ENCODE measurements around the gene MYO1D.
"Not testable (repeated sequence)": the region's sequence is repeated elsewhere in the genome, so short reads cannot be mapped to it uniquely, and the experiment has no call there.

Gene MYO1D

DNA sequence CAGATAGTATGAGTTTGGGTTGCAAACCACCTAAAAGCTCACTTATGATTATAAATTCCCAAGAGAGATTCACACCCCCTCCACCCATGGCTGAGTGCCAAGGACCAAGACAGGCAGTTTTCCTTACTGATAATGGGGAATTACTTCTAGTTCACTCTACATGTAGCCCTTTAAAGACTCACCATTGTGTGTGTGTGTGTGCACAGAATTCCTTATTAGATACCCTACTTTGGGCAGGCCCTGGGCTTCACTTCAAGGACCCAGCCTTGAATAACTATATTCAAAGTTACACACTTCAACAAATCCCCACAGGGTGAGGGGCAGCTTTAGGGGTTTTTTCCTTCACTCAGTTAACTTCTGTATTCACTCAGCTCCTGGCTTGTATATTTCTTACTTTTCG is 143.5 kb downstream of the MYO1D start:
- no peak for DNase-seq (ENCODE audit: low read depth in 4 of 4, low spot score in 1 of 4)

DNA sequence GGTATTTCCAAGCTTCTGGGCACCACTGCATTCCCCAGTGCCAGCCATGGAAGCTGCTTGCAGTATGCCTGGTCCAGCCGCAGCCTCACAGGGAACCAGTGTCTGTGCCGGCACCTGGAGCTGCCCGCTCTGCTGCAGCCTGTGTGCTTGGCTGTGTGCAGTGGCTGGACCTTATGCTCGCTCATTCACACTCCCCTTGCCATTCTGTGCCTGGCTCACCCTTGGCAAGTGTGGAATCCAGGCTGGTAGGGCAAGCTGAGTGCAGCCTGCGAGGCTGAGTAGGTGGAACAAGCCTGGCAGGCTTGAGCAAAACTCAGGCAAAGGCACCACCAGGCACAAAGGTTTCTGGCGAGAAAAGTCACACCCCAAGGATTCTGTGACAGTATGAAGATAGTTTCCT is 144.0 kb downstream of the MYO1D start:
- DNase-seq (ENCODE audit: low read depth in 4 of 4, low spot score in 1 of 4), result no peak

DNA sequence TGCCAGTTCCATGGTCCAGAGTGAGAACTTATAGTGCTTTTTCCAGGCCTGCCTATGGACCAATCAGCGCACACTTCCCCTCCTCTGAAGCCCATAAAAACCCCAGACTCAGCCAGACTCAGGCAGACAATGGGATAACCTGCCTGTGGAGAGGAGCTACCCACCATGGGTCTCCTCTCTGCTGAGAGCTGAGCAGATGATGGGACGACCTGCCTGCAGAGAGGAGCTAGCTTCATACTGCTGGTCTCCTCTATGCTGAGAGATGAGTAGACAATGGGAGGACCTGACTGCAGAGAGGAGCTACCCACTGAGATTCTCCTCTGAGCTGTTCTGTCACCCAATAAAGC is 144.7 kb downstream of the MYO1D start:
- DNase-seq (ENCODE audit: low read depth in 4 of 4, low spot score in 1 of 4), result no peak

DNA sequence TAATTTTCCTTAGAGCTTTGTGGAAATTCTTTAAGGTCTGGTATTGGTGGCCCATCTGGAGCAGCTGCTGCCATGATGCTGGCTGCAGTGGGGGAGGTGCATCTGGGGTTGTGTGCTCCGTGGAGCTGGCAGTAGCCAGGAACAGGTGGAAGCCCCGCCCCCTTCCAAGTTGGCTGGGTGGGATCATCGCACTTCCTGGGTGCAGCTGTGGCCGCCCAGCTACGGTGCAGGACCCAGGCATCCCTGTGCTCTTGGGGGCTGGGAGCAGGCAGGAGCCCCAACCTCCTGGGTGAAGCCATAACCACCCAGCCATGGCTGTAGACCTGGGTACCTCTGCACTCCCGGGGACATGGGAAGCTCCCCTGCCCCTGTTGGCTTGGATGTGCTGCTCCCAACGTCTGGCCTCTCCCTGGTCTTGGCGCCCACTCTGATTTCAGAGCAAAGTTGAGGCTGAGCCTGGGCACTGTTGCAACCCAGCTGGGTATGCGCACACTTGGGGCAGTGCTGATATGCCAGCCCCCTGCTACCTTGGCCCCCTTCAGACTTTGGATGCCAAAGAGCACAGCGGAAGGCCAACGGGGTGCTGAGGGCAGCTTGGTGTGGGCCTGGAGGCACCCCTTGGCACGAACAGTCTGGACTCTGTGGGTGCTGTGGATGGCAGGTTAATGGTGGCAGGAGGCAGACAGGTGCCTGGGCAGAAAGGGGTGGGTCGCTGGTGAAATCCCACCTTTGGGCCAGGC is 145.2 kb downstream of the MYO1D start:
- DNase-seq (ENCODE audit: low read depth in 4 of 4, low spot score in 1 of 4), result no peak

DNA sequence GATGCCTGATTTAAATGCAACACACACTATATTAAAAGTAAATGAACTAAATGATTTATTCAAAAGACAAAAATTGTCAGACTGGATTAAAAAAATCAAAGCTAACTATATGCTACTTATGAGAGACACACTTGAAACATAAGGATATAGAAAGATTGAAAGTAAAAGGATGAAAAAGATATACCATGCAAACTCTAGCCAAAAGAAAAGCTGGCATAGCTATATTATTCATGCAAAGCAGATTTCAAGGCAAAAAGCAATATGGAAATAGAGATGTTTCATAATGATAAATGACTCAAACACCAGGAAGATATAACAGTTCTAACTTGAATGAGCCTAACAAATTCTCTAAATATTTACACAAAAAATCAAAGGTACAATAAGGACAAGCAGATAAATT is 149.2 kb downstream of the MYO1D start:
- DNase-seq (ENCODE audit: low read depth in 4 of 4, low spot score in 1 of 4), result no peak

DNA sequence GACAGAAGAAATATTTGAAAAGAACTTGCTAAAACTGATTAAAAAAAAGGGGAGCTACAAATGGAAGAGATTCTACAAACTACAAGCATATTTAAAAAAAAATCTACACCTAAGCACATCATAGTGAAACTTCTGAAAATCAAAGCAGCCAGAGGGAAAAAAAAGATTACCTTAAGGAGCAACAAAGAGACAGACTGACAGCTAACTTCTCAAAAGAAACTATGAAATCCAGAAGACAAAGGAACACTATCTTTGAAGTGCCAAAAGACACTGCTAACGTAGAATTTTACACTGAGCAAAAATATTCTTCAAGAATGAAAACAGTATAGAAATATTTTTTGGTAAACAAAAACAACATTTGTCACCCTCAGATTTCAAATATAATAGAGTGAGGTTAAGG is 151.2 kb downstream of the MYO1D start:
- no peak for DNase-seq (ENCODE audit: low read depth in 4 of 4, low spot score in 1 of 4)

DNA sequence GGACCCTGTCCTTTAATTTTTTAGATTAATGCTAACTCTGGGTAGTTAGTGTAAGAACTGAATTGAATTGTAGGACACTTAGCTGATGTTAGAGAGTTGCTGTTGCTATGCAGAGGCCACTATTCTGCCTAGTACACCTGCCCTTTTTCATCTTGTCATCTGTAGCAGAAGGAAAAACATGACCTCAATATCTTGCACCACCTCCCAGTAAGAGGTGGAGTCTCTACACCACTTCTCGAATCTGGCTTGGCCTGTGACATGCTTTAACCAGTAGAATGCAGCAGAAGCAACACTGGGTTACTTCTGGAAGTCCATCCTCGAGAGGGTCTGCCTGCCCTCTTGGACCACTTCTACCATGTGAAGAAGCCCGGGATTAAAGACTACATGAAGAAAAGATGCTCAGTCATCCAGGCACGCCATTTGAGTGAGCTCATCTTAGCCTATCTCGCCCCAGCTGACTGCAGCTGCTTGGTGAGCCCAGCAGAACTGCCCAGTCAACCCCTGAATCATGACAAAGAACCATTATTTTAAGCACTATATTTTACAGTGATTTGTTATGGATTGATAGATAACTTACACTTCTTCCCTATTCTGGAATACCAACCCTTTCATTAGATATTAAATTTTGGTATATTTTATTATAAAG is 153.5 kb downstream of the MYO1D start:
- DNase-seq (ENCODE audit: low read depth in 4 of 4, low spot score in 1 of 4), result no peak

DNA sequence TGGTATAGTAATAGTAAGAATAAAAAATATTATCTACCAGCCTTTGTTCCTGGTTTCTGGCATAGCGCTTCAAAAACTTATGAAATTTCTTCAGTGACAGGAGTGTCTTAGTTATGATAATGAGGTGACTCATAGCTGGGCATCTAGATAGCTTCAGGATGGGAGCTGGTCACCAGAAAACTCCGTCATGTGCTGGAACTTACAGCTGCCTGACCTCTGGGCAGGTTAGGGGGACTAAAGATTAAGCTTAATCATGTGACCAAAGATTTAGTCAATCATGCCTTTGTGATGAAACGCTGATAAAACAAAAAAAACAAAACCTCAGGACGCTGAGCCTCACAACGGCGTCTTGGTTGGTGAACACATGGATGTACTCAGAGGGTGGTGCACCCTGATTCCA is 154.2 kb downstream of the MYO1D start:
- DNase-seq (ENCODE audit: low read depth in 4 of 4, low spot score in 1 of 4), result no peak

DNA sequence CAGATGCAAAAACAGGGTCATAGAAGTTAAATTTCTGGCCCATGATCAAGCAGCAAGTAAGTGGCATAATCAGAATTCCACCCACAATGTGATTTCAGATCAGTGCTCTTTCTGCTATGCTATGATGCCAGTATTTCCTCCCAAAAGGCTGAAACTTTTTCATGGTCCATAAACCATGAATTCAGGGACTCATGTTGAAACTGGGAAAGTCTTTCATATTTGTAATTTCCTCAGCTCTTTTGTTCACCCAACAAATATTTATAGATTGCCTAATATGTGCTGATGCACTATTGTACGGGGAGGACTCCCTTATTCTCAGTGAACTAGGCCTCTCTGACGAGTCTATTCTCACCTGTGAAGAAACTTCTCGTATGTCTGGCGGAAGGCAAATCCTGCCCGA is 156.3 kb downstream of the MYO1D start:
- DNase-seq (ENCODE audit: low read depth in 4 of 4, low spot score in 1 of 4), result no peak

DNA sequence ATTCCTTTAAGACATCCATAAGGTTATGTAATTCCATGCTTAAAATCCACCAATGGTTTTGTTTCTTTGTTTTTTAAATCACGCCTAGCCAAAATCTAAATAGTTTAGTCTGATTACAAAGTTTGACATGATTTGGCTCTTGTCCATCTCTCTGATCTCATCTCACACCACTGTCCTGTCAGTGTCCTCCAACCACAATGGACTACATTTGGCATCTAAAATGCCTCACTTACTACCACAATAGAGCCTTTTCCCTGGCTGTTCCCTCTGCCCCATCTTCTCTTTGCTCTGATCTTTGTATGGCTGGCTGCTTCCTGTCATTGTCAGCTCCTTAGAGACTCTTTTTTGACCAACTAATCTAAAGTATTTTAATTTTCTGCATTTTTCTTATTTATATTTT is 157.2 kb downstream of the MYO1D start:
- no peak for DNase-seq (ENCODE audit: low read depth in 4 of 4, low spot score in 1 of 4)

DNA sequence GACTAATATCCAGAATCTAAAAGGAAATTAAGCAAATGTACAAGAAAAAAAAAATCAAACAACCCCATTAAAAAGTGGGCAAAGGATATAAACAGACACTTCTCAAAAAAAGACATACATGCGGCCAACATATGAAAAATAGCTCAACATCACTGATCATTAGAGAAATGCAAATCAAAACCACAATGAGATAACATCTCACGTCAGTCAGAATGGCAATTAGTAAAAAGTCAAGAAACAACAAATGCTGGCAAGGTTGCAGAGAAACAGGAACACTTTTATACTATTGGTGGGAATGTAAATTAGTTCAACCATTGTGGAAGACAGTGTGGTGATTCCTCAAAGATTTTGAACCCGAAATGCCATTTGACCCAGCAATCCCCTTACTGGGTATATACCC is 162.0 kb downstream of the MYO1D start:
- DNase-seq (ENCODE audit: low read depth in 4 of 4, low spot score in 1 of 4), result not testable (repeated sequence)

DNA sequence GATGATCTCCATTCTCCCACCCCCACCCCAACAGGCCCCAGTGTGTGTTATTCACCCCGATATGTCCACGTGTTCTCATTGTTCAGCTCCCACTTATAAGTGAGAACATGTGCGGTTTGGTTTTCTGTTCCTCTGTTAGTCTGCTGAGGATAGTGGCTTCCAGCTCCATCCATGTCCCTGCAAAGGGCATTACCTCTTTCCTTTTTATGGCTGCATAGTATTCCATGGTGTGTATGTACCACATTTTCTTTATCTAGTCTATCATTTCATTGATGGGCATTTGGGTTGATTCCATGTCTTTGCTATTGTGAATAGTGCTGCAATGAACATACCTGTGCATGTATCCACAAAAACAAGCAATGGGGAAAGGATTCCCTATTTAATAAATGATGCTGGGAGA is 162.7 kb downstream of the MYO1D start:
- DNase-seq (ENCODE audit: low read depth in 4 of 4, low spot score in 1 of 4), result not testable (repeated sequence)

DNA sequence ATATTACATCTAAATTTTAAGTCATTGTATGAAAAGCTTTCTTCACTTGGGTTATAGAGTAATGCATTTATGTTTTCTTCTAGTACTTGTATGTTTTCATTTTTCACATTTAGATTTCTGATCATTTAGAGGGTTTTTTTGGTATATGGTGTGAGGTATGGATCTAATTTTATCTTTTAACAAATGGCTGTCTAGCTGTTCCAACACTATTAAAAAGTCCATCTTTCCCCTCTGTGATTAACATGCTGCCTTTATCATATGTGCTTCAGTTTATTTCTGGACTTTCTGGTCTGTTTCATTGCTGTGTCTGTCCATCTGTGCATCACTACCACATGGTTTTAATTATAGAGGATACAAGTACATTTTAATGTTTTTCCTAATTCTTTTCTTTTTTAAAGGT is 163.8 kb downstream of the MYO1D start:
- DNase-seq (ENCODE audit: low read depth in 4 of 4, low spot score in 1 of 4), result no peak

DNA sequence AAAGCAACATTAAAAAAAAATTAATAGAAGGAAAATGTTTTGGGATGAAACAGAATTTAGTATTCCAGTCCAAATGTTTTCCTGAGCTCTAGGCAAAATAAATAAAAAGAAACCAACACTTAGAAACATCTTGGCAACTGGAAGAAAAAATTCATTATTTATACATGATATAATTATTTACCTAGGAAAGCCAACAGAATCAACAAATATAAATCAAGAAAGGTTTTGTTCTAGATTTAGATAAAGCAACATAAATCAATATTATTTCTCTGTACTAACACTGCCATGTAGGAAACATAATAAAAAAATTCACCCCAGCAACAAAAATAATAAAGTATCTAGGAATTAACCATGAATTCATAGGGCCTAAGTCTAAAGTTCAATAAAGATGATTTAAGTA is 167.4 kb downstream of the MYO1D start:
- DNase-seq (ENCODE audit: low read depth in 4 of 4, low spot score in 1 of 4), result no peak

DNA sequence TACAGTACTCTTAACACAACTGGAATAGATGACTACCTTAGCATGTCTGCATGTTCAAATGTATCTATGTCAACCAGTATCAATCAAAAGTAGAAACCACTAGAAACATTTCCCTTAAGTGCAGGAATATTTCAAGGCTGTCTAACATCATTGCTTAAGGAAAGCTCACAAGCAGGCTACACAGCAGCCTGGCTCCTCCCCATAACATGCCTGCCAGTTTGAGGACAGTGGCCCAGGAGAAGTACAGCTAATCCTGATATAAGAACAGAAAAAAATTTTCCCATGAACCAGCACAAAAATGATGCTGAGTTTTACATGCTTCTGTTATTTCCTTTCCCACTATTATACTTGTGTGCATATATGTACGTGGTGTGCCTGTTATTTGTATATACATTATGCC is 175.1 kb downstream of the MYO1D start:
- DNase-seq (ENCODE audit: low read depth in 4 of 4, low spot score in 1 of 4), result no peak

DNA sequence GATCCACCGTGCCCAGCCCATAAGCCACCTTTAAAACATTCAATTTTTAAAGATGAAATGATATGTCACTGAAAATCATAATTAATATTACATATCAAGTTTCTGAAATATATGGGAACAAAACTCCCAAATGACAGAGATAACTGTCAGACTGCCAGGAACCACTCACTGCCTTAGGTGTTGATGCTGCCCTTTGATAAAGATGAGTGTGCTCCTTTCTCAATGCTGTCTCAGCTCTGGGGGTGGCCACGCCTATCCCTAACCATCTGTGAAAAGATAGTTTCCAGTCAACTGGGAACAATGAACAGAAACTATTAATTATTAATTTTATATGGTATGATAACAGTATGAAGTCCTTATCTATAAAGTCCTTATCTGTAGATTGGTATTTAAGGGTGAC is 177.7 kb downstream of the MYO1D start:
- no peak for DNase-seq (ENCODE audit: low read depth in 4 of 4, low spot score in 1 of 4)

DNA sequence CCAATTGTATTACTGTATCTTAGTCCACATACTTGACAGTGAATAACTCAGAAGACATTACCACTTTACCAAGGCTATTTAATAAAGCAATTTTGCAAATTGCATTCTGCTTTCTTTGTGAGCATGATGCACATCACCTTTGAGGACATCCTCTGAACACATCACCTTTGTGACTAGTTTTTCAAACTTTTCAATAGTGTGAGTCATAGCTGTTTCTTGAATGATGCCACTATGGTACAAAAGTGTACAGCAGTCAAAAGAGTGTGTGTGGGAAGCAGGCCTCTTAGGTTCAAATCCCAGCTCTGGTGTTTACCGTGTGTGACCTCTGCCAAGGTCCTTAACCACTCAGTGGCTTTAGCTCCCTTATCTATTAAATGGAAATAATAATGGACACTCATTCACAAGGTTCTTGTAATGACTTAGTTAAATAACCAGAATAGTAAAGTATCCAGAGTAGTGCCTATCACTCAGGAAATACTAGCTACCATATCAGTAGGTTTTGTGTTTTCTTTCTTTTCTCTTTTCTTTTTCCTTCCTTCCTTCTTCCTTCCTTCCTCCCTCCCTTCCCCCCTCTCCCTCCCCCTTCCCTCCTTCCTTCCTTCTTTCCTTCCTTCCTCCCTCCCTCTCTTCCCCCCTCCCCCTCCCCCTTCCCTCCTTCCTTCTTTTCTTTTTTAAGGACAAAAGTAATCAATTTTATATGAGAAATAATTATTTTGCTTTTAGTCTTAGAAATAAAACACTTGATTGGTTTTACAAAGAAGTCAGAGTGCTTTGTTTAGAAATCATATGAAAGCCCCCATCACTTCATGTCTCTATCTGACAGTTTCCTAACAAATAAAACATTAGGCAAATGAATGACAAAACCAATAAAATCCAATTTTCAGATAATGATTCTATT is 178.9 kb downstream of the MYO1D start:
- DNase-seq (ENCODE audit: low read depth in 4 of 4, low spot score in 1 of 4), result no peak

DNA sequence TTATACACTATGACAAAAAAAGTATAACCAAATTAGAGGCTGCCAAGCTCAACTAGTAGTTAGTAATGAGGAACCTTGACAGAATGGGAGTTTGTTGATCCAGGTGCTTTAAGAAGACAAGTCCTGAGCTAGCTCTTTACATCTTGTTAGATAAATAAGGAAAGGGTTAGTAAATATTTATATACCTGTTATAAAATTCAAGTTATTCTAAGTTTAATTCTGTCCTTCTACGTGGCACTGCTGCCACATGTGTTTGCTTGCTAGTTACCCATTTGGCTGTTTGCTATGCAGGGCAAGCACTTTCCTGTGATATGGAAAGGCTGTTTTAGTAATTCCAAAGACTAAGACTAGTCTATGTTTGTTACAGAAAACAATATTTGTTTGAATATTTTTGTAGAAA is 180.5 kb downstream of the MYO1D start:
- DNase-seq (ENCODE audit: low read depth in 4 of 4, low spot score in 1 of 4), result no peak

DNA sequence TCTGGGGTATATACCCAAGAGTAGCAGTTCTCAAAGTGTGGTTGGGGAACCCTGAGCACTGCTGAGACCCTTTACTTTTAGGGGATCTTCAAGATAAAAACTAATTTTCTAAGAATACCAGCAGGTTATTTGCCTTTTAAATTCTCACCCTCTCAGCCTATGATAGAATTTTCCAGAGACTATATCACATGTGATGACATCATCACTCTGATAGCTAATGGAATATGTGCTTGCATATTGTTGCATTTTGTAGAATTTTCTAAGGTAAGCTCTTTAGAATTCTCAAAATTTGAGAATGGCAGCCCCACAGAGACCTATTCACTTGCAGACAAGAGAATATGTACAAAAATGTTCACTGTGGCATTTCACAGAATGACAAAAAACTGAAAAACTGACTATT is 181.1 kb downstream of the MYO1D start:
- DNase-seq (ENCODE audit: low read depth in 4 of 4, low spot score in 1 of 4), result no peak

DNA sequence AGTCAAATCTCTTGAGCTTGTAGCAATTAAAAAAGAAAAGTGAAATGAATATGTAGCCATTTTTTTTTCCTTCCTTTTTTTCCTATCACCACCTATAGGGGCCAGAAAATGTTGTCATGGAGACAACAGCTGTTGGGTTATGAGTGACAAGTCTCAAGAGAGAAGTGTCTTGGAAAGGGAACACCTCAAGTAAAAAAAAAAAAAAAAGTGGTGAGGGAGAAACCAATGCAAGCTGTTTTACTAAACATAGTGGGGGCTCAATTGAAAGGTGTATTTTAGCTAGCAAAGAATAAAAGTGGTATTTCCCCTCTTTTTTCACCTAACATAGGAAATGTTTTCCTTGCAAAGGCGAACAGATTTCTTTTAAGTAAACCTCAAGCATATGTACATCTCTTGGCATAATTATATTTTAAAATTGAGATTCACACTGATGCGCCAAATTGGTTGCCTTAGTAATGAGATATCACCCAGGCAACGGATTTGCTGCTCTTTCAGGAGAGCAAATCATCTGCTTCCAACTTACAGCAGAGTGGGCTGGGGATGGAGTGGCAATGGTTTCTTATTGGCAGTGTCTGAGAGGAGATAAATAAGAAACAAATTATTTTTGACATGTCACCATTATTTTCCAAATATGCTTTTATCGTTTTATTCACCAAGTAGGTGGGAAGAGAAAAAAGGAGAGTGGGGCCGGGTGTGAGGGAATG is 183.6 kb downstream of the MYO1D start:
- DNase-seq (ENCODE audit: low read depth in 4 of 4, low spot score in 1 of 4), result no peak

DNA sequence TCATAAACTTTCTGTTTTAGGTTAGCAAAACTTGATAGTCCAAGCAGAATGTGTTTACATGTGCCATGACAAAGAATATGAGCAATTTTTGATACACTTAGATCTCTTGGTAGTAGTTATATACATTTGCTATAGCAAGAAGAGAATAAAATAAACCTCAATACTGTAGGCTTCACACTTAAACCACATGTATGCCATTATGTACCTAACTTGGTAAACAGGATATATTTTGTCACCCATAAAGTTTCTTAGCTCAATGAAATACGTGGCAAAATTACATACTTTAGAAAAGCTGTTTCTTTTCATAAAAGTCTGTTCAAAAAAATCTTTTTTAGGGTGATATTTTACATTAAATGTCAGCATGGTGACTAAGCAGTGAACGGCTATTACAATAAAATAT is 184.7 kb downstream of the MYO1D start:
- no peak for DNase-seq (ENCODE audit: low read depth in 4 of 4, low spot score in 1 of 4)

DNA sequence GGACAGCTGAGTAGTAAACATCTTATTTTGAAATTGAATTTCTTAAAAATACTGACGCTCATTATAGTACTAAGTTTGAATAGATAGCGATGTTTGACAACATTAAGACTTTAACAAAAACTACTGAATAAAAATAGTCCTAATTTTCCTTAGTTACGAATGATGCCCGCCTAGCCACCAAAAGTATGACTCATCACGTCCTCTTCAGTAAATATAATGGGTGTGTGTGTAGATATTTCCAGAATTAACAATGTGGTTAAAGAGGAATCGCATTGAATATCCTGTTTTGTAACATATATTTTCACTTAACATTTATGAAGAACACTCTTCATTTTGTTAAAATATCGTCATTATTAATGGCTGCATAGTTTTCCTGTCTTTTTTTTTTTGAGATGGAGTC is 187.6 kb downstream of the MYO1D start:
- DNase-seq (ENCODE audit: low read depth in 4 of 4, low spot score in 1 of 4), result no peak
